Measurements from ENCODE around the gene EFCC1.
A peak's percentile ranks its signal among the peaks of the same experiment; 100 is the strongest.

EFCC1 gene

GRCh38 chr3:129015388-129016105, 14.4 kb downstream of the EFCC1 start:
- peak; percentile 23 for DNase-seq

GRCh38 chr3:129016356-129016719, 15.2 kb downstream of the EFCC1 start:
- peak; percentile 23 for DNase-seq

- no peak for DNase-seq
Observed at GRCh38 chr3:129016720-129017483, 15.8 kb downstream of the EFCC1 start.

- no peak for DNase-seq
Observed at GRCh38 chr3:129017484-129017899, 16.4 kb downstream of the EFCC1 start.

- DNase-seq: no peak
Observed at GRCh38 chr3:129018271-129018670, 17.2 kb downstream of the EFCC1 start.

GRCh38 chr3:129018751-129019150, 17.6 kb downstream of the EFCC1 start:
- DNase-seq: no peak

GRCh38 chr3:129019266-129019665, 18.2 kb downstream of the EFCC1 start:
- no peak for DNase-seq

- no peak for DNase-seq
Observed at GRCh38 chr3:129020691-129021090, 19.6 kb downstream of the EFCC1 start.

GRCh38 chr3:129021140-129021551, 20.0 kb downstream of the EFCC1 start:
- no peak for DNase-seq

GRCh38 chr3:129022114-129023007, 21.3 kb downstream of the EFCC1 start:
- DNase-seq: no peak

GRCh38 chr3:129023008-129023358, 21.9 kb downstream of the EFCC1 start:
- DNase-seq: no peak

GRCh38 chr3:129023909-129024308, 22.8 kb downstream of the EFCC1 start:
- DNase-seq: no peak

GRCh38 chr3:129025108-129025507, 24.0 kb downstream of the EFCC1 start:
- DNase-seq: no peak

- DNase-seq: no peak
Observed at GRCh38 chr3:129025691-129026435, 24.8 kb downstream of the EFCC1 start.

- DNase-seq: peak; percentile 84
Observed at GRCh38 chr3:129026728-129027543, 25.8 kb downstream of the EFCC1 start.

GRCh38 chr3:129027544-129027880, 26.4 kb downstream of the EFCC1 start:
- DNase-seq: no peak

GRCh38 chr3:129028866-129029265, 27.8 kb downstream of the EFCC1 start:
- DNase-seq: no peak

GRCh38 chr3:129030611-129031010, 29.5 kb downstream of the EFCC1 start:
- no peak for DNase-seq

- DNase-seq: no peak
Observed at GRCh38 chr3:129031476-129032215, 30.5 kb downstream of the EFCC1 start.

- DNase-seq: no peak
Observed at GRCh38 chr3:129032716-129033115, 31.6 kb downstream of the EFCC1 start.

GRCh38 chr3:129033151-129033550, 32.0 kb downstream of the EFCC1 start:
- no peak for DNase-seq

Measured in activated gamma-delta T cell (primary cell).